Suprapubic skin (tissue), 4 donors: ENCODE data around the gene CADM1. TPM values are rescaled to one million over a fixed set of nuclear protein-coding genes. Genes with fewer than 3 reads are reported as not detected.

Source experiments
- DNase-seq, 2 donors: peaks; one replicate each; pipeline ENCODE4 v3.0.0-alpha.2; 2019; ENCODE audit warnings: low spot score in 2 of 2
- H3K27ac ChIP-seq: fragments of 200-600 bp; sonication (generic); one replicate; pipeline ENCODE4 v1.5.1; 2019
- H3K27me3 ChIP-seq: fragments of 200-600 bp; sonication (generic); one replicate; pipeline ENCODE4 v1.5.1; 2019
- H3K36me3 ChIP-seq: fragments of 200-600 bp; sonication (generic); one replicate; pipeline ENCODE4 v1.5.1; 2019
- H3K4me1 ChIP-seq: fragments of 200-600 bp; sonication (generic); one replicate; pipeline ENCODE4 v1.5.1; 2019
- H3K4me3 ChIP-seq: fragments of 200-600 bp; sonication (generic); one replicate; pipeline ENCODE4 v1.5.1; 2019; ENCODE audit warnings: mild to moderate bottlenecking
- H3K9me3 ChIP-seq: fragments of 200-600 bp; sonication (generic); one replicate; pipeline ENCODE4 v1.5.1; 2019
- EP300 ChIP-seq: sonication (generic); formaldehyde crosslinking; IDR thresholded peaks from one replicate; pipeline ENCODE4 v1.6.1; 2017; ENCODE audit warnings: antibody characterized with exemption
- POLR2A ChIP-seq, 2 donors: fragments of 450-650 bp; IDR thresholded peaks; one replicate each; pipeline ENCODE4 v1.6.1; 2017; ENCODE audit warnings: antibody characterized with exemption in 2 of 2, mild to moderate bottlenecking in 2 of 2, moderate library complexity in 2 of 2
- POLR2AphosphoS5 ChIP-seq, 3 donors: sonication (generic); formaldehyde crosslinking; IDR thresholded peaks; one replicate each; pipeline ENCODE4 v1.6.1; 2017; ENCODE audit warnings: antibody characterized with exemption in 3 of 3
- WGBS: methylation state at CpG from one replicate; pipeline ENCODE4 v1.1.5; 2018; 5-methylcytosine and 5-hydroxymethylcytosine counted together
- total RNA-seq, 4 donors: library from RNA; depleted of rRNA; stranded (reverse); fragments of >200 nt; gene quantifications; one replicate each; pipeline ENCODE4 v1.1.0, GENCODE V29; 2016
- TF ChIP-seq, protein P1 (sequence below), 2 donors: fragments of 200-600 bp in 1 of 2; fragments of 450-650 bp in 1 of 2; sonication (generic) in 1 of 2; IDR thresholded peaks; one replicate each; pipeline ENCODE4 v1.5.1; 2016 to 2019; ENCODE audit warnings: antibody characterized with exemption in 2 of 2, mild to moderate bottlenecking in 1 of 2, moderate library complexity in 1 of 2

CADM1 gene
- total RNA-seq, 4 donors from 2014 or later = 13.3 to 26.2 (median 15.3) TPM

DNA sequence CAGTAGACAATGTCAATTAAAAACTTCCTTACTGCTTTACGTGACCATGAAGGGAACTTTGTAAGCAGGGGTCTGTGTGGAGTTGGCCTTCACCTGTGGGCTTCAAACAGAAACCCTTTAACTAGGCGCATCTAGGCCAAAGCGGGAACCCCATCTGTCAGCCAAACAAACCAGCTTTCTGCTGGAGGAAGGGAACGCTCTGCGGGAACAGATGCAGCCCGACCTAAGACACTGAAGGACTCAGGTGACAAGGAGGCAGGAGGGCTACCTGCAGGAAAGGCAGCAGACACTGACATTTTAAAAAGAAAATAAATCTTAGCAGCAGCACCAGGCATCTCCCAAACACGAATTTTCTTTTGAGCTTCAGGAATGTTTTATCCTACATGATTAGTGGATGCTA lies 78.4 kb downstream of the CADM1 start:
- H3K4me3 ChIP-seq = no peak overlapping the region
- DNase-seq = no peak
- no peak for TF ChIP-seq EP300
- no peak for TF ChIP-seq POLR2AphosphoS5 (IDR thresholded peaks at IDR 0.05)
- TF ChIP-seq, protein P1, sequence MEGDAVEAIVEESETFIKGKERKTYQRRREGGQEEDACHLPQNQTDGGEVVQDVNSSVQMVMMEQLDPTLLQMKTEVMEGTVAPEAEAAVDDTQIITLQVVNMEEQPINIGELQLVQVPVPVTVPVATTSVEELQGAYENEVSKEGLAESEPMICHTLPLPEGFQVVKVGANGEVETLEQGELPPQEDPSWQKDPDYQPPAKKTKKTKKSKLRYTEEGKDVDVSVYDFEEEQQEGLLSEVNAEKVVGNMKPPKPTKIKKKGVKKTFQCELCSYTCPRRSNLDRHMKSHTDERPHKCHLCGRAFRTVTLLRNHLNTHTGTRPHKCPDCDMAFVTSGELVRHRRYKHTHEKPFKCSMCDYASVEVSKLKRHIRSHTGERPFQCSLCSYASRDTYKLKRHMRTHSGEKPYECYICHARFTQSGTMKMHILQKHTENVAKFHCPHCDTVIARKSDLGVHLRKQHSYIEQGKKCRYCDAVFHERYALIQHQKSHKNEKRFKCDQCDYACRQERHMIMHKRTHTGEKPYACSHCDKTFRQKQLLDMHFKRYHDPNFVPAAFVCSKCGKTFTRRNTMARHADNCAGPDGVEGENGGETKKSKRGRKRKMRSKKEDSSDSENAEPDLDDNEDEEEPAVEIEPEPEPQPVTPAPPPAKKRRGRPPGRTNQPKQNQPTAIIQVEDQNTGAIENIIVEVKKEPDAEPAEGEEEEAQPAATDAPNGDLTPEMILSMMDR (IDR thresholded peaks at IDR 0.05) = no peak
- no peak for TF ChIP-seq POLR2A (IDR thresholded peaks at IDR 0.05)
- no peaks in the 10 kb centered on the region for H3K27me3 ChIP-seq
- no peaks in the 10 kb centered on the region for H3K36me3 ChIP-seq
- 92% methylated on average over 7 of the region's 7 CpGs for WGBS
- no peak overlapping the region for H3K27ac ChIP-seq
- no peaks in the 10 kb centered on the region for H3K9me3 ChIP-seq
- peaks cover 11% of the 10 kb centered on the region for H3K4me1 ChIP-seq

DNA sequence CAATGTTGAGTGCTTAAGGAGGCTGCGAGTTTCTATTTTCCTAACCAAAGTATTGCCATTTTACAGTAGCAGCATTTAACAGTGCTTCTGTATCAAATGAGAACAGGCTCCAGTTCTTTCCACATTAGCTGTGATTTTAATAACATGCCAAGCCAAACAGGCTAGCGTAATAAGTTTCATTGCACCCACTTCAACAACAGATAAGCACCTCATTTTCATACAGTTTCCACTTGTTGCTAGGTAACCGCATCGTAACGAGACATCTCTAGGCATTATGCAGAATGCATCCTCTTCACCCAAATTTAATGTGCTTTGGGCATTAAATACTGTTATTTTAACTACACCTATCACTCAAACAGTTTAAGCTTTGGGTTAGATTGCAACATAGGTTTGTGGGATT lies 79.0 kb downstream of the CADM1 start:
- no peaks in the 10 kb centered on the region for H3K36me3 ChIP-seq
- H3K4me3 ChIP-seq = no peak overlapping the region
- DNase-seq = no peak
- TF ChIP-seq, protein P1 (IDR thresholded peaks at IDR 0.05) = no peak
- TF ChIP-seq POLR2A (IDR thresholded peaks at IDR 0.05) (no peak), EP300 (no peak), POLR2AphosphoS5 (IDR thresholded peaks at IDR 0.05) (no peak)
- no peaks in the 10 kb centered on the region for H3K27me3 ChIP-seq
- WGBS = 85% methylated on average over 5 of the region's 5 CpGs
- peaks cover 15% of the 10 kb centered on the region for H3K4me1 ChIP-seq
- no peak overlapping the region for H3K27ac ChIP-seq
- H3K9me3 ChIP-seq = no peaks in the 10 kb centered on the region

DNA sequence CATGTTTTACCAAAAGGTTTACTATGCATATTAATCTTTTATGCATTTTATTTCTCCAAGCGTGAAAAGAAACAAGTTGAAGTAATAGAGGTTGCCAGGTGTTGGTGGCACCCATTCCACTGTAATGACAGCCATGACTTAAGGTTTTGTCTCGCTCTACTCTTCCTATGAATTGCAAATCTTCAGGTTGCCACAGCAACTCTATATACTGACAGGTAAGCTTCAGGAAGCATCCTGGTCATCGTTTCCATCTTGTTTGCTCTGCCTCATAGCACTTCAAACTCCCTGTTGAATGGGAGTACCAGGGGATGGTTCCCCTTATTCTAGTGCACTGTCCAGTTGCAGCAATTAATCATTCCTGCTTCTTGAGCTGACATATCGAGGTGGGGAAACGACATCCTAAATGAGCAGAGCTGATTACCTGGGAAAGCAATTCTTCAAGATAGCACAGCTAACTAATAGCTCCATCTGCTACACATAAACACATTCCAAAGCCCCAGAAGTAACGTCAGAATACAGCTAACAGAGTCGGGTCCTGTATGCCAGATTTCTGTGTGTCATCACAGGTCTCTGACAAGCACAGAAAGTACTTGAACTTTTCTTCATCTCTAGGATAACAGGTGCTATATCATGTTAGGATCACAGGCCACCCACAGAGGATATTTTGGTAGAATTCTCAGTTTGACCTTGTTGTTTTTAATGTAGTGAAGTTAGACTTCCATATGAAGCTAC lies 80.3 kb downstream of the CADM1 start:
- Histone ChIP-seq H3K36me3 (no peaks in the 10 kb centered on the region), H3K9me3 (no peaks in the 10 kb centered on the region), H3K27ac (no peak overlapping the region), H3K27me3 (no peaks in the 10 kb centered on the region), H3K4me1 (peaks cover 15% of the 10 kb centered on the region), H3K4me3 (no peak overlapping the region)
- 79% methylated on average over 7 of the region's 7 CpGs for WGBS
- no peak for DNase-seq
- TF ChIP-seq POLR2AphosphoS5 (IDR thresholded peaks at IDR 0.05) = no peak
- no peak for TF ChIP-seq POLR2A (IDR thresholded peaks at IDR 0.05)
- no peak for TF ChIP-seq EP300

DNA sequence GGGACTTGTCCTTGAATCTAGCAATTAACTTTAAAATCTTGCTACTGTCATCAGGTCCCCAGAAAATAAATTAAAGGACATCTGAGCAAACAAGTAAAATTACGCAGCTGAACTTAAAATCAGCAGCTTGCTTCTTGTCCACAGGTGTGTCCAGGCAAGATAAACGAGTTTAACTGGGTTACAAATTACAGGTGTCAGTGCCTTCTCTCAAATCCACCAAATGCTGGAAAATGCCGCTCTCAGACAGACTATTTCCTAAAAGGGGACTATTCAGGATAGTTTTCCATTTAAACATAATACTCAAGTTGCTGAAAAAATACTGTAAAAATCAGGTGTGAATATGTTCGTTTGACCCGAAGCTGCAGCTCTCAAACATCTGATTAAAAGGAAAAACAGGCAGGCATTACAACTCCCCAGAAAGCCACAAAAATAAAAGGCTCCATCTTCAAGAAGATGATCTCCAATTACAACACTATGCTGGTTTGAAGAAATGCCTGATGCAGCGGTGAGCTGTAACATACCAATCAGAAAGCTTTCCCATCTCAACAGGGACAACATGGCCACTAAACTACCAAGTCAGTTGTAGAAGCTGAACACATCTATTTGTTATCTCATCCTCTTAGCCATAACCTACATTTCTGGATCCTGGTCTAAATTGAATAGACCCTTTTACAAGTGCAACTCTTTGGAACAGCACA lies 82.1 kb downstream of the CADM1 start:
- Histone ChIP-seq H3K4me3 (no peak overlapping the region), H3K9me3 (no peaks in the 10 kb centered on the region), H3K27ac (no peak overlapping the region), H3K36me3 (no peaks in the 10 kb centered on the region), H3K27me3 (no peaks in the 10 kb centered on the region), H3K4me1 (peaks cover 15% of the 10 kb centered on the region)
- DNase-seq = no peak
- no peak for TF ChIP-seq EP300
- no peak for TF ChIP-seq POLR2A (IDR thresholded peaks at IDR 0.05)
- no peak for TF ChIP-seq POLR2AphosphoS5 (IDR thresholded peaks at IDR 0.05)
- TF ChIP-seq, protein P1 (IDR thresholded peaks at IDR 0.05) = no peak
- 67% methylated on average over 6 of the region's 6 CpGs for WGBS

DNA sequence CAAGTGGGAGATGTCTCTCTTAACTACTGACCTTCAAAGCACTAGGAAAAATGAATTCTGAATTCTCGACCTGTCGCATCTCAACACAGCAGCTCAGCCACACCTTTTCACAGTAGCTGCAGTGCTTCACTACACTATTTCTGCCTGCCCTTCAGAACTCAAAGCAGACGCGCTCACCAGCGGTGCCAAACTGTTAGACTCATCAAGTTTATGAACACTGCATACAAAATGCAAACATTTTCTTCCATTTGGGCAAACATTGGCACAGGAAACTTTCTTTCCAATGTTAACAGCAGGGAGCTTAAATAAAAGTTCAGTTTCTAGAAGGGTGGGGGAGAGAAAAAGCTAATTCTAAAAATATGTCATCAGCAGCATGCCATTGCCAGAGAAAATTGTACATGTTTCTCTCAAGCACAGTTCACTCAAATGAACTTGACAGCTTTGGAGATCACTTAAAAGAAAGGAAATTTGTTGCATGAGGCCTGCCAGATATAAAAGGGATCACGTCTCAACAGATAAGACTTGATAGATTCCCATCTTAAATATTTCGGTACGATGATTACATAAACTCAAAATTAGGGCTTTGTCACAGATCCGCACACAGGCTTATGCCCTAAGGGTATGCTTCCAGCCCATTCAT lies 82.7 kb downstream of the CADM1 start:
- H3K4me1 ChIP-seq = peaks cover 15% of the 10 kb centered on the region

More for the DNA sequence above, 82.7 kb downstream of the CADM1 start:
- Histone ChIP-seq H3K27me3 (no peaks in the 10 kb centered on the region), H3K4me3 (no peak overlapping the region), H3K9me3 (no peaks in the 10 kb centered on the region), H3K36me3 (no peaks in the 10 kb centered on the region), H3K27ac (no peak overlapping the region)
- 50% methylated on average over 9 of the region's 9 CpGs for WGBS
- DNase-seq = no peak
- TF ChIP-seq EP300 (no peak), POLR2AphosphoS5 (IDR thresholded peaks at IDR 0.05) (no peak), POLR2A (IDR thresholded peaks at IDR 0.05) (no peak)
- TF ChIP-seq, protein P1 (IDR thresholded peaks at IDR 0.05) = no peak
